ENCODE data around the gene SHB.

DNA sequence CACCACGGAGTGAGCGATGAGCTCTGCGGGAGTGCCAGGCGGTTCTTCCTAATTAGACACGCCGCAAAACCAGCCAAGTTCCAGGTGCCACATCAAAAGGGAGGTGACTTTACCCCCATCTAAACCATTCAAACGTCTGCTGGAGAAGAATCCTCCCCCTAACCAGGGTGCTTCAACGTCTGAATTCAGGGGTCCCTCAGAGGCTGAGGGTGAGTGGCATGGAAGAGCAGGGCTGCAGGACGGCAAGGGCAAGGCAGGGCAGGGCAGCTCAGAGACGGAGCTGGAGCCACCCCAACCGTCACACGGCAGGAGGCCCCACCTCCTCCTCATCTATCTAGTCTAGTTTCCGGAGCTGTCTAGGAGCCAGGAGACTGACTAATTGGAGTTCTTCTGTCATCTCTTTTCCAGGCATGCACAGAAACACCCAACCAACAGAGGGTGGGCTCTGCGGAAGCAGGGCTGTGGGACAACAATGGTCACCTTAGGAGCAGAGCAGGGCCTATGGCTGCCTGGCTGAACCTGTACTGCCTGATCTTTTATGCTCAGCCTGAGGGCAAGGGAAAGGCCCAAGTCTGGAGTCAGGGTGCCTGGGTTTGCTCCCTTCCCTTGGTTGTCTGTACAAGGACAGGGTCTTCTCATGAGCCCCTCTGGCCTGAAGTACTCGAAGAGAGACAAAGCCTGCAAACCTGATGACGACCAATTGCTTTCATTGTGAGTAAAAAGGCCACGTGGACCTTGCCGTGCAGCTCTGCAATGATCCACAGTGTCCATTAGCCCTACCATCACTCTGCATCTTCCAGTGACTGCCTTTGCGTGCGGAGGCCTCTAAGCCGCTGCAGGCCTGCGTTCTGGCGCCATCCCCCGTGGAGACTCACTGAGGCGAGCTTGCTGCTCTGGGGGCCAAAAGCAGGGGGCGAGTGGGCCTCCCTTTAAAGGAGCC lies 84.1 kb downstream of the SHB start:
- TF ChIP-seq POLR2A (IDR thresholded peaks at IDR 0.05) = no peak
- TF ChIP-seq, protein P1, sequence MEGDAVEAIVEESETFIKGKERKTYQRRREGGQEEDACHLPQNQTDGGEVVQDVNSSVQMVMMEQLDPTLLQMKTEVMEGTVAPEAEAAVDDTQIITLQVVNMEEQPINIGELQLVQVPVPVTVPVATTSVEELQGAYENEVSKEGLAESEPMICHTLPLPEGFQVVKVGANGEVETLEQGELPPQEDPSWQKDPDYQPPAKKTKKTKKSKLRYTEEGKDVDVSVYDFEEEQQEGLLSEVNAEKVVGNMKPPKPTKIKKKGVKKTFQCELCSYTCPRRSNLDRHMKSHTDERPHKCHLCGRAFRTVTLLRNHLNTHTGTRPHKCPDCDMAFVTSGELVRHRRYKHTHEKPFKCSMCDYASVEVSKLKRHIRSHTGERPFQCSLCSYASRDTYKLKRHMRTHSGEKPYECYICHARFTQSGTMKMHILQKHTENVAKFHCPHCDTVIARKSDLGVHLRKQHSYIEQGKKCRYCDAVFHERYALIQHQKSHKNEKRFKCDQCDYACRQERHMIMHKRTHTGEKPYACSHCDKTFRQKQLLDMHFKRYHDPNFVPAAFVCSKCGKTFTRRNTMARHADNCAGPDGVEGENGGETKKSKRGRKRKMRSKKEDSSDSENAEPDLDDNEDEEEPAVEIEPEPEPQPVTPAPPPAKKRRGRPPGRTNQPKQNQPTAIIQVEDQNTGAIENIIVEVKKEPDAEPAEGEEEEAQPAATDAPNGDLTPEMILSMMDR (IDR thresholded peaks at IDR 0.05 in 8 of 11, conservative IDR thresholded peaks at IDR 0.05 in 3 of 11) = no peak
- TF ChIP-seq POLR2AphosphoS5 (IDR thresholded peaks at IDR 0.05) = no peak
